Mesenchymal stem cell (in vitro differentiated cells and primary cell): Measurements from ENCODE around the gene IDI1.

ENCODE experiments used
- DNase-seq: peaks from one replicate; pipeline ENCODE4 v3.0.0-alpha.2; 2013
- H2AFZ ChIP-seq: one replicate; pipeline ENCODE4 v1.6.1; 2013; ENCODE audit warnings: low read depth, mild to moderate bottlenecking, control low read depth, inconsistent platforms, low read length, moderate library complexity
- H2AK5ac ChIP-seq: 2 replicates; pipeline ENCODE4 v1.6.1; 2013; ENCODE audit warnings: low read length, moderate library complexity, mild to moderate bottlenecking, inconsistent platforms; ENCODE audit not compliant: severe bottlenecking
- H2BK120ac ChIP-seq: one replicate; pipeline ENCODE4 v1.6.1; 2013; ENCODE audit warnings: low read depth, mild to moderate bottlenecking, inconsistent platforms, low read length, moderate library complexity
- H2BK12ac ChIP-seq, 2 experiments: one replicate each; pipeline ENCODE4 v1.6.1; 2013; ENCODE audit warnings: inconsistent platforms in 2 of 2, low read length in 2 of 2, mild to moderate bottlenecking in 2 of 2, moderate library complexity in 2 of 2, control low read depth in 1 of 2
- H2BK15ac ChIP-seq: one replicate; pipeline ENCODE4 v1.6.1; 2013; ENCODE audit warnings: mild to moderate bottlenecking, low read depth, inconsistent platforms; ENCODE audit not compliant: poor library complexity, severe bottlenecking
- H2BK5ac ChIP-seq: 2 replicates; pipeline ENCODE4 v1.6.1; 2013; ENCODE audit warnings: low read depth, mild to moderate bottlenecking, low read length, control low read depth, inconsistent platforms; ENCODE audit not compliant: poor library complexity, severe bottlenecking
- H3K14ac ChIP-seq, 2 experiments: one replicate each; pipeline ENCODE4 v1.6.1; 2013; ENCODE audit warnings: inconsistent platforms in 2 of 2, low read length in 2 of 2, control low read depth in 1 of 2, mild to moderate bottlenecking in 1 of 2, moderate library complexity in 1 of 2
- H3K18ac ChIP-seq, 2 experiments: one replicate each; pipeline ENCODE4 v1.6.1; 2013; ENCODE audit warnings: inconsistent platforms in 2 of 2, low read length in 2 of 2, control low read depth in 1 of 2, low read depth in 1 of 2, mild to moderate bottlenecking in 1 of 2
- H3K23ac ChIP-seq, 2 experiments: one replicate each; pipeline ENCODE4 v1.6.1; 2013; ENCODE audit warnings: inconsistent platforms in 2 of 2, low read length in 2 of 2, mild to moderate bottlenecking in 2 of 2, moderate library complexity in 2 of 2, control low read depth in 1 of 2
- H3K27ac ChIP-seq: 2 replicates; pipeline ENCODE4 v1.5.1; 2013; ENCODE audit warnings: mild to moderate bottlenecking, moderate library complexity, low read length, control low read depth, inconsistent platforms; ENCODE audit not compliant: poor library complexity, severe bottlenecking
- H3K27me3 ChIP-seq, 2 experiments: 2 replicates each; pipeline versions ENCODE4 v1.6.1 to v1.7.0; 2013; ENCODE audit warnings: low read length in 2 of 2, mild to moderate bottlenecking in 2 of 2, moderate library complexity in 2 of 2, control low read depth in 1 of 2, inconsistent platforms in 1 of 2; ENCODE audit not compliant: control insufficient read depth in 1 of 2, insufficient read depth in 1 of 2
- H3K36me3 ChIP-seq, 2 experiments: 2 replicates each; pipeline versions ENCODE4 v1.6.1 to v1.7.0; 2013; ENCODE audit warnings: low read length in 2 of 2, control low read depth in 1 of 2, inconsistent platforms in 1 of 2, low read depth in 1 of 2, mild to moderate bottlenecking in 1 of 2; ENCODE audit not compliant: insufficient read depth in 2 of 2, control insufficient read depth in 1 of 2
- H3K4ac ChIP-seq, 2 experiments: one replicate each; pipeline ENCODE4 v1.6.1; 2013; ENCODE audit warnings: inconsistent platforms in 2 of 2, low read length in 2 of 2, mild to moderate bottlenecking in 2 of 2, moderate library complexity in 2 of 2, control low read depth in 1 of 2, low read depth in 1 of 2
- H3K4me1 ChIP-seq: 2 replicates; pipeline ENCODE4 v1.6.1; 2013; ENCODE audit warnings: low read depth, low read length, control low read depth; ENCODE audit not compliant: control insufficient read depth, insufficient read depth
- H3K4me2 ChIP-seq: 2 replicates; pipeline ENCODE4 v1.6.1; 2013; ENCODE audit warnings: low read length, mild to moderate bottlenecking, inconsistent platforms; ENCODE audit not compliant: poor library complexity, severe bottlenecking
- H3K4me3 ChIP-seq, 2 experiments: 2 replicates each; pipeline versions ENCODE4 v1.5.1 to v1.7.0; 2013; ENCODE audit warnings: low read length in 2 of 2, mild to moderate bottlenecking in 2 of 2, control low read depth in 1 of 2, low read depth in 1 of 2; ENCODE audit not compliant: insufficient read depth in 1 of 2
- H3K79me1 ChIP-seq: replicated peaks from 2 replicates; pipeline ENCODE4 v1.6.1; 2013; ENCODE audit warnings: mild to moderate bottlenecking, control low read depth, low read length, inconsistent platforms; ENCODE audit not compliant: poor library complexity, severe bottlenecking
- H3K9ac ChIP-seq: 2 replicates; pipeline ENCODE4 v1.7.0; 2013; ENCODE audit warnings: mild to moderate bottlenecking, low read length, moderate library complexity
- H3K9me3 ChIP-seq: 2 replicates; pipeline ENCODE4 v1.7.0; 2013; ENCODE audit warnings: mild to moderate bottlenecking, low read length; ENCODE audit not compliant: control insufficient read depth
- H4K8ac ChIP-seq: one replicate; pipeline ENCODE4 v1.6.1; 2013; ENCODE audit warnings: inconsistent platforms, mild to moderate bottlenecking, low read length, moderate library complexity
- H4K91ac ChIP-seq: one replicate; pipeline ENCODE4 v1.6.1; 2013; ENCODE audit warnings: mild to moderate bottlenecking, low read length, inconsistent platforms
- WGBS: methylation state at CpG from one replicate; pipeline ENCODE4 v1.1.7; 2013; ENCODE audit warnings: mixed read lengths; 5-methylcytosine and 5-hydroxymethylcytosine counted together

The IDI1 gene

GRCh38 chr10:1094112-1095057, 45.5 kb upstream of the IDI1 start:
- 97% methylated on average over 15 of the region's 15 CpGs for WGBS

DNA sequence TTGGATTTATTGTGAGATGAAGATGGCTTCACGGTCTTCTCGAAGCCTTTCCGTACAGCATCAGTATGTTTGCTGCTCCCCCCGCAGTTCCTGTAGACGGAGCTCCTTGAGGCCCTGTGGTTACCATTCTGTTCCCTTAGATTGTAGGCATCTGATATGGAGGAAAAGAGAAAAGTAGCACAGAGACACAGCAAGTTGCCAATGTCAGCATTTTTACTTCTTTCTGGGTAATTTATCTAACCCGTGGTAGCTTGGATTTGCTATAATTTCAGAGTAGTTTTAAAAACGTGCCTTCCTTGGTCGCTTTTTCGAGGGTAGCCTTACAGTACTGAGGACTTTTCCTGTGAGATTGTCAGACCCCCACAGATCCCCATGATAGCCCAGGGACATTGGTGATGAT, 44.8 kb upstream of the IDI1 start:
- Histone ChIP-seq H2BK12ac (no peak overlapping the region), H3K9ac (no peak overlapping the region), H2BK15ac (no peak overlapping the region), H4K8ac (no peak overlapping the region), H2AFZ (no peak overlapping the region), H3K9me3 (no peaks in the 10 kb centered on the region), H3K4me3 (no peak overlapping the region), H3K27ac (no peak overlapping the region), H2BK5ac (no peak overlapping the region), H3K18ac (no peak overlapping the region), H3K4me1 (no peaks in the 10 kb centered on the region), H4K91ac (no peak overlapping the region), H2AK5ac (no peak overlapping the region), H2BK120ac (no peak overlapping the region), H3K4me2 (no peak overlapping the region), H3K27me3 (no peaks in the 10 kb centered on the region), H3K23ac (no peak overlapping the region), H3K14ac (no peak overlapping the region), H3K36me3 (peaks cover 70 to 90% of the 10 kb centered on the region in 2 experiments), H3K79me1 (peaks cover 52% of the 10 kb centered on the region), H3K4ac (no peak overlapping the region)
- DNase-seq: no peak
- 95% methylated on average over 9 of the region's 9 CpGs for WGBS

More at GRCh38 chr10:1094112-1095057, 45.5 kb upstream of the IDI1 start:
- Histone ChIP-seq H4K91ac (no peak overlapping the region), H2BK5ac (no peak overlapping the region), H3K4ac (no peak overlapping the region), H3K14ac (no peak overlapping the region), H3K4me1 (no peaks in the 10 kb centered on the region), H3K27me3 (no peaks in the 10 kb centered on the region), H2AK5ac (no peak overlapping the region), H3K79me1 (peaks cover 47% of the 10 kb centered on the region), H3K4me3 (no peak overlapping the region), H2BK120ac (no peak overlapping the region), H3K36me3 (peaks cover 63 to 90% of the 10 kb centered on the region in 2 experiments), H2BK15ac (no peak overlapping the region), H3K4me2 (no peak overlapping the region), H4K8ac (no peak overlapping the region), H2BK12ac (no peak overlapping the region), H2AFZ (no peak overlapping the region), H3K27ac (no peak overlapping the region), H3K23ac (no peak overlapping the region), H3K9me3 (no peaks in the 10 kb centered on the region), H3K9ac (no peak overlapping the region), H3K18ac (no peak overlapping the region)
- no peak for DNase-seq

DNA sequence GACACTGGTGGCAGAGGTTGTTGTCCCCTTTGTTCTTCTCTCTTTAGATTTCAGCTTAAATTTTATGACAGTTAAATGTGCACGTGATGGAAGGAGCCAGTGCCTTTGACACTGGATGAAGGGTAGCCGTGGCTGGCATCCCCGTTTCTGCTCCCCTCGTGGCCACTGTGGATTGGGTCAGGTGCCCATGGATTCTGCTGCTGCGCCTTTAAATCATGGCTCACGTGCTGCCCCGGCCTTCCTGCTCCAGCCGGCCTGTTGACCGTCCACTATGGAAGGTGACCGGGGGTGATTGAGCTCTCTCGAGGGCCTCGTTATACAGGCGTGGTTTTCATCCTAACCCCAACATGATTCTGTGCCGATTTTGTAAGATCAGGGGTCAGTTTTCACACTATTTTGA, 41.8 kb upstream of the IDI1 start:
- H2BK120ac ChIP-seq: no peak overlapping the region
- H2AK5ac ChIP-seq: no peak overlapping the region
- H3K4me2 ChIP-seq: no peak overlapping the region
- 95% methylated on average over 14 of the region's 14 CpGs for WGBS
- no peak for DNase-seq
- H3K4me3 ChIP-seq: no peak overlapping the region
- no peak overlapping the region for H4K91ac ChIP-seq
- no peak overlapping the region for H3K14ac ChIP-seq
- peaks cover 40% of the 10 kb centered on the region for H3K79me1 ChIP-seq
- H2BK12ac ChIP-seq: no peak overlapping the region
- H4K8ac ChIP-seq: no peak overlapping the region
- no peaks in the 10 kb centered on the region for H3K4me1 ChIP-seq
- H2BK15ac ChIP-seq: no peak overlapping the region
- no peak overlapping the region for H2BK5ac ChIP-seq
- H3K27ac ChIP-seq: no peak overlapping the region
- H2AFZ ChIP-seq: no peak overlapping the region
- H3K23ac ChIP-seq: no peak overlapping the region
- H3K9me3 ChIP-seq: no peaks in the 10 kb centered on the region
- no peak overlapping the region for H3K18ac ChIP-seq
- no peak overlapping the region for H3K4ac ChIP-seq
- peaks cover 63 to 93% of the 10 kb centered on the region in 2 experiments for H3K36me3 ChIP-seq
- no peaks in the 10 kb centered on the region for H3K27me3 ChIP-seq
- no peak overlapping the region for H3K9ac ChIP-seq

DNA sequence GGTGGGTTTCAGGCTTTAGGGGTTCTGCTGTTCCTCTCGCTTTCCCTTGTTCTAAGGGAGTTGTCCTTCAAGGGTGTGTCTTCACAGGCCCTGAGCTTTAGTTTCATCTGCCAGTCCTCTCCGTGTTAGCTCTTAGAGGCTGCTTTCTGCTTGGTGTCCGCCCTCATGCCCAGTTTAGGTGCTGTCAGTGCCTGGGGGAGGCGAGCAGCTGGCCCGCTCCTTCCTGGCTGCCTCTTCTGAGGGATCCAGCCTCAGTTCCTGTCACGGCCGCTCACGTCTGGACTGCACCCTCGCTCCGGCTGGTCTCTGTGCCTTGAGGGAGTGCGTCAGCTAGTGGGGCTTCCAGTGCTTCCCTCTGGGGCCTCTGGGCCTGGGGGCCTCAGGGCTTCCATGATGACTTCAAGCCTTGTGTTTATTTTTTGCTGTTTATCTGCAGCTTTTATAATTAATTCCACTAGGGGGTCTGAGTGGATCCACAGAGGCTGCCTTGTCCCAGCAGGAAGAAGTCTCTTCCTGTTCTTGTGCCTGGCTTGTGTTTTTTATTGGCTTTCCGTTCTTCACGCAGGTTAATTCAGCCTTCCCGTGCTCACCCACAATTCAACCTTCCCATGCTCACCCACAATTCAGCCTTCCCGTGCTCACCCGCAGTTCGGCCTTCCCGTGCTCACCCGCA, 40.2 kb upstream of the IDI1 start:
- H3K23ac ChIP-seq: no peak overlapping the region
- H3K36me3 ChIP-seq: peaks cover 65 to 91% of the 10 kb centered on the region in 2 experiments
- no peak overlapping the region for H3K4me2 ChIP-seq
- H3K4me1 ChIP-seq: peaks cover 2% of the 10 kb centered on the region
- no peak overlapping the region for H3K4ac ChIP-seq
- no peak overlapping the region for H4K91ac ChIP-seq
- 88% methylated on average over 19 of the region's 19 CpGs for WGBS
- no peak overlapping the region for H2AK5ac ChIP-seq
- H2BK15ac ChIP-seq: no peak overlapping the region
- no peak overlapping the region for H2BK12ac ChIP-seq
- H3K9me3 ChIP-seq: no peaks in the 10 kb centered on the region
- H3K14ac ChIP-seq: no peak overlapping the region
- no peak overlapping the region for H3K4me3 ChIP-seq
- no peak overlapping the region for H3K9ac ChIP-seq
- no peak overlapping the region for H3K18ac ChIP-seq
- no peak overlapping the region for H4K8ac ChIP-seq
- H2AFZ ChIP-seq: no peak overlapping the region
- H2BK5ac ChIP-seq: no peak overlapping the region
- no peak for DNase-seq
- H2BK120ac ChIP-seq: no peak overlapping the region
- peaks cover 39% of the 10 kb centered on the region for H3K79me1 ChIP-seq
- no peak overlapping the region for H3K27ac ChIP-seq
- H3K27me3 ChIP-seq: no peaks in the 10 kb centered on the region
